ENCODE data around the gene MSI1. TPM values are rescaled to one million over a fixed set of nuclear protein-coding genes. Genes with fewer than 3 reads are reported as not detected.
"Not testable (repeated sequence)": the region's sequence is repeated elsewhere in the genome, so short reads cannot be mapped to it uniquely, and the experiment has no call there.

Gene MSI1
- total RNA-seq, 3 donors from 2014 or later: 0.16 to 0.41 (median 0.25) TPM

- DNase-seq (no peak), ATAC-seq (no peak)
- peaks cover 19% of the 10 kb centered on the region for H3K27me3 Mint-ChIP-seq (ENCODE audit: low read depth)
- no peaks in the 10 kb centered on the region for H3K36me3 Mint-ChIP-seq (ENCODE audit: insufficient read depth)
- H3K9me3 Mint-ChIP-seq: no peaks in the 10 kb centered on the region
- H3K4me1 Mint-ChIP-seq (ENCODE audit: low read depth): no peaks in the 10 kb centered on the region
- no peak overlapping the region for H3K4me3 Mint-ChIP-seq
Observed at GRCh38 chr12:120353556-120354317, 15.2 kb downstream of the MSI1 start.

- Mint-ChIP-seq H3K4me1 (ENCODE audit: low read depth) (no peaks in the 10 kb centered on the region), H3K27me3 (ENCODE audit: low read depth) (peaks cover 17% of the 10 kb centered on the region), H3K9me3 (no peaks in the 10 kb centered on the region), H3K36me3 (ENCODE audit: insufficient read depth) (no peaks in the 10 kb centered on the region), H3K4me3 (no peak overlapping the region)
- ATAC-seq (no peak), DNase-seq (no peak)
Observed at GRCh38 chr12:120353136-120353535, 15.8 kb downstream of the MSI1 start.

- Mint-ChIP-seq H3K4me3 (no peak overlapping the region), H3K36me3 (ENCODE audit: insufficient read depth) (no peaks in the 10 kb centered on the region), H3K27me3 (ENCODE audit: low read depth) (peaks cover 13% of the 10 kb centered on the region), H3K9me3 (no peaks in the 10 kb centered on the region), H3K4me1 (ENCODE audit: low read depth) (no peaks in the 10 kb centered on the region)
- no peak for ATAC-seq
- DNase-seq: no peak
Observed at GRCh38 chr12:120352117-120352516, 16.8 kb downstream of the MSI1 start.

GRCh38 chr12:120350576-120351350 lies 18.2 kb downstream of the MSI1 start:
- Mint-ChIP-seq H3K4me1 (ENCODE audit: low read depth) (no peaks in the 10 kb centered on the region), H3K9me3 (no peaks in the 10 kb centered on the region), H3K36me3 (ENCODE audit: insufficient read depth) (no peaks in the 10 kb centered on the region), H3K27me3 (ENCODE audit: low read depth) (peaks cover 11% of the 10 kb centered on the region), H3K4me3 (no peak overlapping the region)
- DNase-seq: no peak
- ATAC-seq: no peak

- H3K4me3 Mint-ChIP-seq: no peak overlapping the region
- H3K27me3 Mint-ChIP-seq (ENCODE audit: low read depth): peaks cover 8% of the 10 kb centered on the region
- no peaks in the 10 kb centered on the region for H3K9me3 Mint-ChIP-seq
- ATAC-seq (no peak), DNase-seq (no peak)
- no peaks in the 10 kb centered on the region for H3K36me3 Mint-ChIP-seq (ENCODE audit: insufficient read depth)
- no peaks in the 10 kb centered on the region for H3K4me1 Mint-ChIP-seq (ENCODE audit: low read depth)
Observed at GRCh38 chr12:120347766-120348165, 21.2 kb downstream of the MSI1 start.

- H3K4me3 Mint-ChIP-seq: no peak overlapping the region
- DNase-seq: no peak
- no peaks in the 10 kb centered on the region for H3K4me1 Mint-ChIP-seq (ENCODE audit: low read depth)
- ATAC-seq: no peak
- H3K36me3 Mint-ChIP-seq (ENCODE audit: insufficient read depth): no peaks in the 10 kb centered on the region
- peaks cover 8% of the 10 kb centered on the region for H3K27me3 Mint-ChIP-seq (ENCODE audit: low read depth)
- H3K9me3 Mint-ChIP-seq: no peaks in the 10 kb centered on the region
Observed at GRCh38 chr12:120346681-120347080, 22.3 kb downstream of the MSI1 start.

- Mint-ChIP-seq H3K4me3 (no peak overlapping the region), H3K9me3 (no peaks in the 10 kb centered on the region), H3K4me1 (ENCODE audit: low read depth) (no peaks in the 10 kb centered on the region), H3K36me3 (ENCODE audit: insufficient read depth) (no peaks in the 10 kb centered on the region), H3K27me3 (ENCODE audit: low read depth) (peaks cover 10% of the 10 kb centered on the region)
- ATAC-seq: no peak
- DNase-seq: no peak
Observed at GRCh38 chr12:120346031-120346430, 22.9 kb downstream of the MSI1 start.

- no peaks in the 10 kb centered on the region for H3K36me3 Mint-ChIP-seq (ENCODE audit: insufficient read depth)
- H3K9me3 Mint-ChIP-seq: peaks cover 1% of the 10 kb centered on the region
- DNase-seq (no peak), ATAC-seq (no peak)
- H3K27me3 Mint-ChIP-seq (ENCODE audit: low read depth): peaks cover 11% of the 10 kb centered on the region
- H3K4me1 Mint-ChIP-seq (ENCODE audit: low read depth): no peaks in the 10 kb centered on the region
- no peak overlapping the region for H3K4me3 Mint-ChIP-seq
Observed at GRCh38 chr12:120343692-120344091, 25.3 kb downstream of the MSI1 start.

- no peak for ATAC-seq
- no peak overlapping the region for H3K4me3 Mint-ChIP-seq
- H3K9me3 Mint-ChIP-seq: peaks cover 5% of the 10 kb centered on the region
- no peak for DNase-seq
- no peaks in the 10 kb centered on the region for H3K36me3 Mint-ChIP-seq (ENCODE audit: insufficient read depth)
- peaks cover 11% of the 10 kb centered on the region for H3K27me3 Mint-ChIP-seq (ENCODE audit: low read depth)
- no peaks in the 10 kb centered on the region for H3K4me1 Mint-ChIP-seq (ENCODE audit: low read depth)
Observed at GRCh38 chr12:120343039-120343537, 25.9 kb downstream of the MSI1 start.

GRCh38 chr12:120342175-120343038 lies 26.6 kb downstream of the MSI1 start:
- Mint-ChIP-seq H3K27me3 (ENCODE audit: low read depth) (peaks cover 9% of the 10 kb centered on the region), H3K9me3 (peaks cover 12% of the 10 kb centered on the region), H3K4me3 (no peak overlapping the region), H3K4me1 (ENCODE audit: low read depth) (no peaks in the 10 kb centered on the region), H3K36me3 (ENCODE audit: insufficient read depth) (no peaks in the 10 kb centered on the region)
- ATAC-seq (no peak), DNase-seq (no peak)

- no peaks in the 10 kb centered on the region for H3K36me3 Mint-ChIP-seq (ENCODE audit: insufficient read depth)
- no peak overlapping the region for H3K4me3 Mint-ChIP-seq
- DNase-seq (no peak), ATAC-seq (no peak)
- peaks cover 9% of the 10 kb centered on the region for H3K27me3 Mint-ChIP-seq (ENCODE audit: low read depth)
- H3K4me1 Mint-ChIP-seq (ENCODE audit: low read depth): no peaks in the 10 kb centered on the region
- peaks cover 19% of the 10 kb centered on the region for H3K9me3 Mint-ChIP-seq
Observed at GRCh38 chr12:120339256-120339655, 29.7 kb downstream of the MSI1 start.

- H3K4me1 Mint-ChIP-seq (ENCODE audit: low read depth): no peaks in the 10 kb centered on the region
- peaks cover 19% of the 10 kb centered on the region for H3K9me3 Mint-ChIP-seq
- H3K36me3 Mint-ChIP-seq (ENCODE audit: insufficient read depth): no peaks in the 10 kb centered on the region
- no peak overlapping the region for H3K4me3 Mint-ChIP-seq
- DNase-seq: no peak
- no peak for ATAC-seq
- H3K27me3 Mint-ChIP-seq (ENCODE audit: low read depth): peaks cover 9% of the 10 kb centered on the region
Observed at GRCh38 chr12:120337730-120338129, 31.2 kb downstream of the MSI1 start.

- H3K4me3 Mint-ChIP-seq; ATAC-seq; H3K36me3 Mint-ChIP-seq (ENCODE audit: insufficient read depth); DNase-seq; H3K4me1 Mint-ChIP-seq (ENCODE audit: low read depth): not testable (repeated sequence)
- Mint-ChIP-seq H3K9me3 (peaks cover 19% of the 10 kb centered on the region), H3K27me3 (ENCODE audit: low read depth) (peaks cover 11% of the 10 kb centered on the region)
Observed at GRCh38 chr12:120336392-120336791, 32.6 kb downstream of the MSI1 start.

GRCh38 chr12:120335447-120335846 lies 33.5 kb downstream of the MSI1 start:
- DNase-seq; H3K27me3 Mint-ChIP-seq (ENCODE audit: low read depth); H3K36me3 Mint-ChIP-seq (ENCODE audit: insufficient read depth); H3K4me1 Mint-ChIP-seq (ENCODE audit: low read depth); H3K4me3 Mint-ChIP-seq; ATAC-seq: not testable (repeated sequence)
- H3K9me3 Mint-ChIP-seq: peaks cover 19% of the 10 kb centered on the region

Measured in activated T-cell treated with anti-CD3 and anti-CD28 coated beads, Interleukin-2, amount 50 U/mL, for 4 hours (primary cell).